HCEC 1CT (cell line): Measurements from ENCODE around the gene ZNF486.
A peak's percentile ranks its signal among the peaks of the same experiment; 100 is the strongest.
"Not testable (repeated sequence)": the region's sequence is repeated elsewhere in the genome, so short reads cannot be mapped to it uniquely, and the experiment has no call there.

Experiments used
- DNase-seq: peaks from one replicate; pipeline ENCODE4 v3.0.0-alpha.2; 2017

The ZNF486 gene

GRCh38 chr19:20235156-20235555, 68.1 kb downstream of the ZNF486 start:
- DNase-seq = no peak

- DNase-seq = peak; percentile 65
Observed at GRCh38 chr19:20237773-20238623, 71.0 kb downstream of the ZNF486 start.

- DNase-seq = no peak
Observed at GRCh38 chr19:20243629-20244028, 76.6 kb downstream of the ZNF486 start.

- DNase-seq = no peak
Observed at GRCh38 chr19:20244356-20244755, 77.3 kb downstream of the ZNF486 start.

GRCh38 chr19:20245309-20245708, 78.3 kb downstream of the ZNF486 start:
- DNase-seq = no peak

- DNase-seq = no peak
Observed at GRCh38 chr19:20247016-20247683, 80.1 kb downstream of the ZNF486 start.

- DNase-seq = not testable (repeated sequence)
Observed at GRCh38 chr19:20248258-20248657, 81.2 kb downstream of the ZNF486 start.
